ENCODE data around the gene TMEM134. TPM values are rescaled to one million over a fixed set of nuclear protein-coding genes. Genes with fewer than 3 reads are reported as not detected.

TMEM134 gene
- total and polyA plus RNA-seq, 9 of the 15 experiments (the other 6 are each of a cell fraction or from before 2014, with no cell fraction given) = 0.63 to 48.4 (median 10.7) TPM

GRCh38 chr11:67463680-67464410 lies 5.2 kb downstream of the TMEM134 start (continued):
- TF ChIP-seq THAP12 (CRISPR knock-in tag; IDR thresholded peaks at IDR 0.05) (no peak), PML (IDR thresholded peaks at IDR 0.05; ENCODE audit: low read length) (peak; percentile 21; the same call in 1 of the 2 replicates), POU5F1 (IDR thresholded peaks at IDR 0.05; ENCODE audit: borderline replicate concordance, low read depth, low read length, partially characterized antibody) (no peak), E2F8 (IDR thresholded peaks at IDR 0.05; ENCODE audit: low read depth, partially characterized antibody) (no peak), HNRNPUL1 (IDR thresholded peaks at IDR 0.05; ENCODE audit: low read length) (no peak), RERE (CRISPR knock-in tag; IDR thresholded peaks at IDR 0.05; ENCODE audit: borderline replicate concordance) (peak; percentile 41; the same call in 1 of the 2 replicates), NONO (IDR thresholded peaks at IDR 0.05; ENCODE audit: low read depth in 2 of 2, low read length in 1 of 2) (no peak), ZNF586 (CRISPR knock-in tag; conservative IDR thresholded peaks at IDR 0.05) (no peak), TAF7 (tag; IDR thresholded peaks at IDR 0.05) (no peak), TRIM28 (IDR thresholded peaks at IDR 0.05) (no peak), TSC22D4 (tag; IDR thresholded peaks at IDR 0.05) (no peak), RFX1 (IDR thresholded peaks at IDR 0.05) (no peak), ZNF232 (CRISPR knock-in tag; IDR thresholded peaks at IDR 0.05) (no peak), ZBED1 (IDR thresholded peaks at IDR 0.05) (peak; percentile 62; the same call in 1 of the 2 replicates), STAT5A (IDR thresholded peaks at IDR 0.05; ENCODE audit: borderline replicate concordance, low read length) (no peak), FOXK1 (CRISPR knock-in tag; IDR thresholded peaks at IDR 0.05; ENCODE audit: borderline replicate concordance) (no peak), ZKSCAN1 (IDR thresholded peaks at IDR 0.05; ENCODE audit: low read depth, low read length) (0 out of 2 replicates have a peak, but pooled peaks have one; percentile 29), ZNF146 (CRISPR knock-in tag; IDR thresholded peaks at IDR 0.05; ENCODE audit: unreplicated experiment) (no peak), ZFP1 (CRISPR knock-in tag; IDR thresholded peaks at IDR 0.05) (no peak)

Measured in K562 (cell line).